ENCODE data around the gene PDSS1. TPM values are rescaled to one million over a fixed set of nuclear protein-coding genes. Genes with fewer than 3 reads are reported as not detected.

Gene PDSS1
- polyA plus RNA-seq, 3 donors: 12.1 to 13.1 (median 12.6) TPM

DNA sequence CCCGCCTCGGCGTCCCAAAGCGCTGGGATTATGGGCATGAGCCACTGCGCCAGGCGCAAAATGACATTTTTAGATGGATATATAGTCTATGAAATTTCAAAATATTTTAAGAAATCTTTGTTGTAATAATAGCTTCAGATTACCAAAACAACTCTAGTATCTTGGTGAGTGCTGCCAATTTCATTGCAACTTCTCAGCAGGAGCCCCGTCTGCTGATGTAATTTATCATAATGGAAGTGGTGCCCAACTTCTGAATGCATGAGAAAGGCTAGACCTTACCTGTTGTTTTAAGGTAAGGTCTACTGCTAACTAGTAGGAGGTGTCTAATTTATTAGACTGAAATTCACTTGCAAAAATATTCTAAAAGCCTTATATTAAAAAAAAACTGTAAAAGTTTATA is 20.0 kb downstream of the PDSS1 start:
- no CpG with 5 or more reads among the region's 7 CpGs for WGBS (ENCODE audit: insufficient coverage)
- no peak for DNase-seq
- Histone ChIP-seq H3K4me2 (replicated peaks; ENCODE audit: extremely low read depth, low read length, poor library complexity, severe bottlenecking) (no peak overlapping the region), H3K9me3 (replicated peaks in 1 of 2; ENCODE audit: control insufficient read depth in 1 of 2, insufficient read depth in 1 of 2, low read length in 2 of 2) (no peaks in the 10 kb centered on the region), H3K9ac (ENCODE audit: insufficient read depth, low read length, poor library complexity, severe bottlenecking) (no peak overlapping the region), H4K20me1 (ENCODE audit: insufficient read depth, low read length) (peaks cover 5% of the 10 kb centered on the region), H2AFZ (ENCODE audit: insufficient read depth, low read depth, low read length, poor library complexity, severe bottlenecking) (no peak overlapping the region), H3K27me3 (ENCODE audit: control insufficient read depth in 2 of 2, insufficient read depth in 2 of 2, low read length in 2 of 2) (no peaks in the 10 kb centered on the region), H3K4me3 (replicated peaks in 1 of 3; ENCODE audit: low read depth in 2 of 3, low read length in 3 of 3) (no peak overlapping the region), H3K4me1 (ENCODE audit: control insufficient read depth in 1 of 2, insufficient read depth in 2 of 2, low read length in 2 of 2) (no peaks in the 10 kb centered on the region), H3K79me2 (ENCODE audit: insufficient read depth, low read length) (peaks cover 32% of the 10 kb centered on the region), H3K27ac (ENCODE audit: low read depth in 1 of 2, low read length in 2 of 2) (no peak overlapping the region), H3K36me3 (replicated peaks in 1 of 2; ENCODE audit: control insufficient read depth in 1 of 2, insufficient read depth in 2 of 2, low read length in 2 of 2) (peaks cover 68 to 97% of the 10 kb centered on the region in 2 donors)
- Mint-ChIP-seq H3K4me1 (no peaks in the 10 kb centered on the region), H3K4me3 (no peak overlapping the region), H3K27me3 (ENCODE audit: low read depth in 3 of 3) (peaks cover 0 to 3% (median 0%) of the 10 kb centered on the region in 3 donors), H3K36me3 (peaks cover 65 to 96% of the 10 kb centered on the region in 2 donors), H3K9me3 (peaks cover 0 to 2% (median 0%) of the 10 kb centered on the region in 7 donors), H3K27ac (no peak overlapping the region)
- intact Hi-C loops (cut with micrococcal nuclease): no loop called here
- TF ChIP-seq, protein P1, sequence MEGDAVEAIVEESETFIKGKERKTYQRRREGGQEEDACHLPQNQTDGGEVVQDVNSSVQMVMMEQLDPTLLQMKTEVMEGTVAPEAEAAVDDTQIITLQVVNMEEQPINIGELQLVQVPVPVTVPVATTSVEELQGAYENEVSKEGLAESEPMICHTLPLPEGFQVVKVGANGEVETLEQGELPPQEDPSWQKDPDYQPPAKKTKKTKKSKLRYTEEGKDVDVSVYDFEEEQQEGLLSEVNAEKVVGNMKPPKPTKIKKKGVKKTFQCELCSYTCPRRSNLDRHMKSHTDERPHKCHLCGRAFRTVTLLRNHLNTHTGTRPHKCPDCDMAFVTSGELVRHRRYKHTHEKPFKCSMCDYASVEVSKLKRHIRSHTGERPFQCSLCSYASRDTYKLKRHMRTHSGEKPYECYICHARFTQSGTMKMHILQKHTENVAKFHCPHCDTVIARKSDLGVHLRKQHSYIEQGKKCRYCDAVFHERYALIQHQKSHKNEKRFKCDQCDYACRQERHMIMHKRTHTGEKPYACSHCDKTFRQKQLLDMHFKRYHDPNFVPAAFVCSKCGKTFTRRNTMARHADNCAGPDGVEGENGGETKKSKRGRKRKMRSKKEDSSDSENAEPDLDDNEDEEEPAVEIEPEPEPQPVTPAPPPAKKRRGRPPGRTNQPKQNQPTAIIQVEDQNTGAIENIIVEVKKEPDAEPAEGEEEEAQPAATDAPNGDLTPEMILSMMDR (IDR thresholded peaks at IDR 0.05): no peak

DNA sequence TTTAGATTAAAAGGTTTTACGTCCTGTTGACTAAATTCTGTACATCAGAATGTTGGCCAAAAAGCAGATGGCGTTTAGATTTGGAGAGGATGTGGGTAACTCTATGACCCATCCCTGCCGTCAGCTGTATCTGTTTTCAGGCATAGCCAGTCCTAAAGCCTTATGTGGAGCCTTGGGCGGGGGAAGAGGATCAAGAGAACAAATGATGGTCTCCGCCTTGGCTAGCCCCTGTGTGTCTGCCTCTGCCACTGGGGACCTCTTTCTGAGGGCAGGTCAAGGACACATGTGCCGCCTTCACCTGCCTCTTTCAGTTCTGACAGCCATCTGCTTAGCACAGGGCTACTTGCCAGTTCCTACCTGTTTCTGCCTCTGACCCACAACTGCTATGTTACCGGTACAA is 24.1 kb downstream of the PDSS1 start:
- no peaks in the 10 kb centered on the region for H3K27me3 ChIP-seq (ENCODE audit: control insufficient read depth in 2 of 2, insufficient read depth in 2 of 2, low read length in 2 of 2)
- peaks cover 66 to 94% of the 10 kb centered on the region in 2 donors for H3K36me3 Mint-ChIP-seq
- H3K4me3 ChIP-seq (replicated peaks in 1 of 3; ENCODE audit: low read depth in 2 of 3, low read length in 3 of 3): no peak overlapping the region
- H2AFZ ChIP-seq (ENCODE audit: insufficient read depth, low read depth, low read length, poor library complexity, severe bottlenecking): no peak overlapping the region
- H3K9ac ChIP-seq (ENCODE audit: insufficient read depth, low read length, poor library complexity, severe bottlenecking): no peak overlapping the region
- peaks cover 5% of the 10 kb centered on the region for H3K4me1 Mint-ChIP-seq
- H4K20me1 ChIP-seq (ENCODE audit: insufficient read depth, low read length): peaks cover 8% of the 10 kb centered on the region
- no peaks in the 10 kb centered on the region for H3K9me3 ChIP-seq (replicated peaks in 1 of 2; ENCODE audit: control insufficient read depth in 1 of 2, insufficient read depth in 1 of 2, low read length in 2 of 2)
- peaks cover 11% of the 10 kb centered on the region for H3K79me2 ChIP-seq (ENCODE audit: insufficient read depth, low read length)
- H3K4me1 ChIP-seq (ENCODE audit: control insufficient read depth in 1 of 2, insufficient read depth in 2 of 2, low read length in 2 of 2): no peaks in the 10 kb centered on the region
- peaks cover 0 to 2% (median 0%) of the 10 kb centered on the region in 7 donors for H3K9me3 Mint-ChIP-seq
- H3K27ac Mint-ChIP-seq: peak overlapping the region in 2 of 7 donors; percentile 74 to 76
- H3K27ac ChIP-seq (ENCODE audit: low read depth in 1 of 2, low read length in 2 of 2): no peak overlapping the region
- DNase-seq: no peak
- H3K36me3 ChIP-seq (replicated peaks in 1 of 2; ENCODE audit: control insufficient read depth in 1 of 2, insufficient read depth in 2 of 2, low read length in 2 of 2): peaks cover 74 to 96% of the 10 kb centered on the region in 2 donors
- WGBS (ENCODE audit: insufficient coverage): 99% methylated on average over 7 of the region's 7 CpGs
- H3K4me2 ChIP-seq (replicated peaks; ENCODE audit: extremely low read depth, low read length, poor library complexity, severe bottlenecking): no peak overlapping the region
- TF ChIP-seq, protein P1 (IDR thresholded peaks at IDR 0.05): no peak
- intact Hi-C loops (cut with micrococcal nuclease): loop anchor here in 1 of 2 donors (10.0 kb wide), 1 partner anchor 387 kb away; no protein-coding TSS in a partner anchor
- peaks cover 0 to 3% (median 0%) of the 10 kb centered on the region in 3 donors for H3K27me3 Mint-ChIP-seq (ENCODE audit: low read depth in 3 of 3)
- H3K4me3 Mint-ChIP-seq: no peak overlapping the region

Measured in CD14-positive monocyte (primary cell).